IMR-90 (cell line): Measurements from ENCODE around the gene AKIRIN1. TPM values are rescaled to one million over a fixed set of nuclear protein-coding genes. Genes with fewer than 3 reads are reported as not detected.

ENCODE experiments used
- ATAC-seq: fragments of 200-7000 bp; cut with Tn5 transposase; 2 replicates; pipeline ENCODE4 v1.9.1; 2020; ENCODE audit warnings: low read depth, mild to moderate bottlenecking, moderate library complexity
- BruUV-seq: library from RNA; stranded (reverse); fragments of 400-500 nt; replicated peaks from 2 replicates; lab custom pipeline; 2021; lab: Mats Ljungman, UMichigan
- CTCF ChIA-PET: fragments of 300-600 bp; formaldehyde crosslinking; extraction: SDS; loops from one replicate; lab custom pipeline; 2021; ENCODE audit warnings: antibody characterized with exemption; lab: Yijun Ruan, JAX
- POLR2A ChIA-PET: fragments of 300-600 bp; sonication (Branson Sonifier 250); formaldehyde crosslinking; loops from one replicate; lab custom pipeline; 2022; ENCODE audit warnings: antibody characterized with exemption; ENCODE audit not compliant: unreplicated experiment; lab: Charles Lee
- DNase-seq: peaks from one replicate; pipeline ENCODE4 v3.0.0; 2013
- H2AFZ ChIP-seq: replicated peaks from 2 replicates; pipeline ENCODE3; 2013; ENCODE audit warnings: low read length, mild to moderate bottlenecking; ENCODE audit not compliant: poor library complexity
- H2AK5ac ChIP-seq: 2 replicates; pipeline ENCODE4 v1.6.1; 2013; ENCODE audit warnings: low read depth, low read length, inconsistent platforms
- H2AK9ac ChIP-seq: replicated peaks from 2 replicates; pipeline ENCODE3; 2013; ENCODE audit warnings: mild to moderate bottlenecking, low read depth, low read length, moderate library complexity; ENCODE audit not compliant: poor library complexity
- H2BK120ac ChIP-seq: 2 replicates; pipeline ENCODE4 v1.6.1; 2013; ENCODE audit warnings: low read depth, low read length, inconsistent platforms
- H2BK15ac ChIP-seq: 3 replicates; pipeline ENCODE4 v1.6.1; 2013; ENCODE audit warnings: low read depth, low read length, inconsistent platforms
- H2BK20ac ChIP-seq: 2 replicates; pipeline ENCODE4 v1.6.1; 2013; ENCODE audit warnings: low read depth, mild to moderate bottlenecking, inconsistent platforms, low read length, moderate library complexity
- H2BK5ac ChIP-seq: 2 replicates; pipeline ENCODE4 v1.6.1; 2013; ENCODE audit warnings: mild to moderate bottlenecking, low read depth, low read length, inconsistent platforms; ENCODE audit not compliant: poor library complexity, severe bottlenecking
- H3K14ac ChIP-seq: replicated peaks from 2 replicates; pipeline ENCODE4 v1.6.1; 2013; ENCODE audit warnings: low read depth, low read length, inconsistent platforms
- H3K18ac ChIP-seq: 2 replicates; pipeline ENCODE4 v1.6.1; 2013; ENCODE audit warnings: low read depth, low read length, control low read depth
- H3K23ac ChIP-seq: 2 replicates; pipeline ENCODE4 v1.6.1; 2013; ENCODE audit warnings: low read depth, low read length, inconsistent platforms
- H3K27ac ChIP-seq: 2 replicates; pipeline ENCODE4 v1.5.1; 2013; ENCODE audit warnings: mild to moderate bottlenecking, control low read depth, low read length; ENCODE audit not compliant: insufficient read depth
- H3K27me3 ChIP-seq: 2 replicates; pipeline ENCODE4 v1.6.1; 2013; ENCODE audit warnings: low read length; ENCODE audit not compliant: control insufficient read depth, insufficient read depth
- H3K36me3 ChIP-seq: 2 replicates; pipeline ENCODE4 v1.6.1; 2013; ENCODE audit warnings: low read length, mixed read lengths; ENCODE audit not compliant: control insufficient read depth, insufficient read depth
- H3K4ac ChIP-seq: 2 replicates; pipeline ENCODE4 v1.6.1; 2013; ENCODE audit warnings: low read depth, low read length, inconsistent platforms
- H3K4me1 ChIP-seq: 2 replicates; pipeline ENCODE4 v1.6.1; 2013; ENCODE audit warnings: low read length, mixed read lengths; ENCODE audit not compliant: control insufficient read depth, insufficient read depth
- H3K4me2 ChIP-seq: 2 replicates; pipeline ENCODE4 v1.6.1; 2013; ENCODE audit warnings: low read depth, mild to moderate bottlenecking, control low read depth, low read length, moderate library complexity
- H3K4me3 ChIP-seq: 2 replicates; pipeline ENCODE4 v1.5.1; 2013; ENCODE audit warnings: low read depth, mild to moderate bottlenecking, control low read depth, low read length, moderate library complexity; ENCODE audit not compliant: insufficient read depth
- H3K56ac ChIP-seq: 2 replicates; pipeline ENCODE4 v1.6.1; 2013; ENCODE audit warnings: low read length, inconsistent platforms; ENCODE audit not compliant: insufficient read depth; ENCODE audit errors: extremely low read depth
- H3K79me1 ChIP-seq, 2 experiments: 2 replicates each; pipeline ENCODE4 v1.6.1; 2013; ENCODE audit warnings: low read length in 2 of 2, inconsistent platforms in 1 of 2, low read depth in 1 of 2
- H3K9ac ChIP-seq: 2 replicates; pipeline ENCODE4 v1.6.1; 2013; ENCODE audit warnings: low read depth, low read length, control low read depth
- H3K9me1 ChIP-seq: 2 replicates; pipeline ENCODE4 v1.6.1; 2013; ENCODE audit warnings: low read length, inconsistent platforms; ENCODE audit not compliant: insufficient read depth
- H3K9me3 ChIP-seq: 2 replicates; pipeline ENCODE4 v1.6.1; 2013; ENCODE audit warnings: low read length; ENCODE audit not compliant: control insufficient read depth, insufficient read depth
- H4K20me1 ChIP-seq: 2 replicates; pipeline ENCODE4 v1.6.1; 2013; ENCODE audit warnings: low read length, inconsistent platforms; ENCODE audit not compliant: insufficient read depth
- H4K5ac ChIP-seq: 2 replicates; pipeline ENCODE4 v1.6.1; 2013; ENCODE audit warnings: mild to moderate bottlenecking, low read depth, low read length, control low read depth
- H4K8ac ChIP-seq, 2 experiments: 2 replicates each; pipeline ENCODE4 v1.6.1; 2013; ENCODE audit warnings: low read depth in 2 of 2, low read length in 2 of 2, control low read depth in 1 of 2, inconsistent platforms in 1 of 2
- H4K91ac ChIP-seq: 2 replicates; pipeline ENCODE4 v1.6.1; 2013; ENCODE audit warnings: low read depth, low read length, inconsistent platforms; ENCODE audit not compliant: insufficient read depth
- CEBPB ChIP-seq: IDR thresholded peaks from 2 replicates; pipeline ENCODE4 v1.6.1; 2012; ENCODE audit warnings: low read depth, low read length, improper control_type of control experiment
- CHD1 ChIP-seq: IDR thresholded peaks from 2 replicates; pipeline ENCODE4 v1.6.1; 2012; ENCODE audit warnings: low read depth, low read length, improper control_type of control experiment
- FOS ChIP-seq: fragments of 150-350 bp; IDR thresholded peaks from 2 replicates; pipeline ENCODE4 v1.6.1; 2016; ENCODE audit warnings: low read depth, low read length
- MAFK ChIP-seq: IDR thresholded peaks from 2 replicates; pipeline ENCODE4 v1.6.1; 2012; ENCODE audit warnings: low read depth, low read length, improper control_type of control experiment
- MAZ ChIP-seq: IDR thresholded peaks from 2 replicates; pipeline ENCODE4 v1.6.1; 2012; ENCODE audit warnings: low read depth, mild to moderate bottlenecking, low read length, improper control_type of control experiment, moderate library complexity, borderline replicate concordance
- MXI1 ChIP-seq: IDR thresholded peaks from 2 replicates; pipeline ENCODE4 v1.6.1; 2012; ENCODE audit warnings: low read depth, mild to moderate bottlenecking, low read length, moderate library complexity, borderline replicate concordance
- NFE2L2 ChIP-seq: fragments of 150-350 bp; IDR thresholded peaks from 2 replicates; pipeline ENCODE4 v1.6.1; 2016; ENCODE audit warnings: low read depth, mild to moderate bottlenecking, low read length
- POLR2A ChIP-seq: IDR thresholded peaks from 2 replicates; pipeline ENCODE4 v1.6.1; 2012; ENCODE audit warnings: mild to moderate bottlenecking, low read depth, low read length
- RAD21 ChIP-seq: IDR thresholded peaks from 2 replicates; pipeline ENCODE4 v1.6.1; 2012; ENCODE audit warnings: low read length, improper control_type of control experiment
- RCOR1 ChIP-seq: IDR thresholded peaks from 2 replicates; pipeline ENCODE4 v1.6.1; 2012; ENCODE audit warnings: mild to moderate bottlenecking, low read length, improper control_type of control experiment; ENCODE audit not compliant: insufficient replicate concordance
- SMC3 ChIP-seq: fragments of 150-350 bp; IDR thresholded peaks from 2 replicates; pipeline ENCODE4 v1.6.1; 2016; ENCODE audit warnings: low read depth, mild to moderate bottlenecking, antibody characterized with exemption, low read length, moderate library complexity
- WGBS, 2 experiments: methylation state at CpG; one replicate each; pipeline versions ENCODE4 v1.1.5 to v1.1.7; 2013; ENCODE audit warnings: missing lambda C conversion rate in 2 of 2; ENCODE audit not compliant: insufficient read length in 1 of 2; ENCODE audit errors: extremely low coverage in 2 of 2; 5-methylcytosine and 5-hydroxymethylcytosine counted together
- dilution Hi-C: fragments of 300-500 bp; cut with HindIII; formaldehyde crosslinking; loops from one replicate; pipeline ENCODE4 v1.14.3; 2018; ENCODE audit warnings: low sequenced_read_pairs; ENCODE audit not compliant: unreplicated experiment
- in situ Hi-C: fragments of 300-500 bp; cut with MboI; formaldehyde crosslinking; loops from 3 replicates; pipeline ENCODE4 v1.14.3; 2019; ENCODE audit warnings: low sequenced_read_pairs, inconsistent platforms, mixed read lengths
- intact Hi-C: fragments of 100-400 bp; cut with micrococcal nuclease; formaldehyde crosslinking; loops from 2 replicates; pipeline ENCODE4 v1.10.0; 2022
- polyA plus RNA-seq, 3 experiments: library from polyadenylated mRNA; depleted of rRNA; stranded (reverse); fragments of >200 nt; gene quantifications; 2 replicates each; pipeline ENCODE4 v1.2.3, GENCODE V29; 2012; ENCODE audit warnings: low replicate concordance in 1 of 3
- total RNA-seq: library from RNA; depleted of rRNA; stranded (reverse); fragments of >200 nt; gene quantifications from 2 replicates; pipeline ENCODE4 v1.2.3, GENCODE V29; 2012
- TF ChIP-seq, protein P1 (sequence below): fragments of 150-350 bp; IDR thresholded peaks from 2 replicates; pipeline ENCODE4 v1.6.1; 2017; ENCODE audit warnings: mild to moderate bottlenecking, antibody characterized with exemption, low read length, low read depth
- TF ChIP-seq, protein P2 (sequence below): conservative IDR thresholded peaks from 2 replicates; pipeline ENCODE4 v1.5.1; 2012; ENCODE audit warnings: mild to moderate bottlenecking, low read depth, low read length, improper control_type of control experiment
- TF ChIP-seq, protein P3 (sequence below): fragments of 150-350 bp; IDR thresholded peaks from 2 replicates; pipeline ENCODE4 v1.6.1; 2016; ENCODE audit warnings: low read depth, mild to moderate bottlenecking, low read length, moderate library complexity, borderline replicate concordance

The AKIRIN1 gene
- total and polyA plus RNA-seq, 2 of the 4 experiments (the other 2 are of a cell fraction) = 42.5 to 44.2 TPM

DNA sequence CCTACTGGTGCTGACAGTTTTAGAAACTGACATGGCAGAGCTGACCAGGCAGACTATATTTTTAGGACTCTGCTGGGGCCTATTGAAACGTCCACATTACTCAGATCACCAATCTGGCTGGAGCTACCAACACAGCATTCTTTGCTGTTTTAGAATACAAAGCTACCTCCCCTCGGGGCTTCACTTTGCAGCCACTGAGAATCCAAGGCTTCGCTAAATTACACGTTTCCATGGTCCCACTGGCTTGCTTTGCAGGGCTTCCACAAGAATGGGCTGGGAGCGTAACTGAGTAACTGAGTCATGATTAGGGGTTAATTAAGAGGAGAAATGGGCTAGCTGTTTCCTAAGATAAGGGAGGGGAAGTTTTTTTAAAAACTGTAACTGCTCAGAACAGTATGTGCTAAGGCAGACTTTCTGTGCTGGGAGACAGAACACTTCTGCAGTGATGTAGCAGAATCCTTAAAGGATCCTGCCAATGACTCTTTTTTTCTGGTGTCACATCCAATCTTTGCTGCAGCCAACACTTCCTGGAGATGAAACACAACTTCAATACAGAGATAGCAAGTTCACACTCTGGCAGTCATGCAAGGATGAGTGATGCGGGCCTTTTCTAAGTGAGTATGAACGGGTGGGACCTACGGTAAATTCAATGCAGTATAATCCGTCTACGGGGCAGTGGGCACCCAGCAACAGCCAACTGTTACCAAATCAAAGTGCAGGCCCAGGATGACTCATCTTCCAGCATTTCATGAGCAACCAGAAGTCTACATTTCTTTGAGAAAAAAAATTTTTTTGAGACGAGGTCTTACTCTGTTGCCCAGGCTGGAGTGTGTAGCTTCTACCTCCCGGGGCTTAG lies 56.5 kb downstream of the AKIRIN1 start:
- H3K9ac ChIP-seq = no peak overlapping the region
- peak overlapping the region; percentile 41; the same call in 1 of the 2 replicates for H3K4me2 ChIP-seq
- H3K27me3 ChIP-seq = no peaks in the 10 kb centered on the region
- no peak overlapping the region for H3K56ac ChIP-seq
- H2AFZ ChIP-seq = peak overlapping the region; percentile 35
- intact Hi-C loops = no loop called here
- H2AK5ac ChIP-seq = no peak overlapping the region
- dilution Hi-C loops = no loop called here
- peaks cover 14% of the 10 kb centered on the region for H3K36me3 ChIP-seq
- no peak overlapping the region for H3K4me3 ChIP-seq
- H3K9me1 ChIP-seq = peaks cover 12% of the 10 kb centered on the region
- H4K91ac ChIP-seq = no peak overlapping the region
- H3K14ac ChIP-seq = 0 out of 2 replicates have a peak overlapping the region, but pooled peaks have one; percentile 28
- H2BK15ac ChIP-seq = no peak overlapping the region
- H2BK5ac ChIP-seq = no peak overlapping the region
- no peaks in the 10 kb centered on the region for H3K79me1 ChIP-seq
- no peak overlapping the region for H3K4ac ChIP-seq
- BruUV-seq = no TSS peak
- no peak overlapping the region for H2AK9ac ChIP-seq
- peak overlapping the region; percentile 29; the same call in 1 of the 2 replicates for H3K27ac ChIP-seq
- H4K8ac ChIP-seq = no peak overlapping the region
- POLR2A ChIA-PET = no interaction called here
- H4K20me1 ChIP-seq = no peaks in the 10 kb centered on the region
- ATAC-seq (peak; percentile 85), DNase-seq (peak; percentile 87)
- WGBS, 2 experiments = 40% methylated on average over 2 of the region's 12 CpGs; no CpG with 5 or more reads in 1 of the 2 experiments
- no peaks in the 10 kb centered on the region for H3K9me3 ChIP-seq
- H3K18ac ChIP-seq = no peak overlapping the region
- H3K4me1 ChIP-seq = no peaks in the 10 kb centered on the region; the same call in 1 of the 2 replicates
- H3K23ac ChIP-seq = no peak overlapping the region
- no peak overlapping the region for H2BK120ac ChIP-seq
- in situ Hi-C loops = no loop called here
- CTCF ChIA-PET = no interaction called here
- no peak overlapping the region for H4K5ac ChIP-seq
- H2BK20ac ChIP-seq = no peak overlapping the region
- TF ChIP-seq, protein P1, sequence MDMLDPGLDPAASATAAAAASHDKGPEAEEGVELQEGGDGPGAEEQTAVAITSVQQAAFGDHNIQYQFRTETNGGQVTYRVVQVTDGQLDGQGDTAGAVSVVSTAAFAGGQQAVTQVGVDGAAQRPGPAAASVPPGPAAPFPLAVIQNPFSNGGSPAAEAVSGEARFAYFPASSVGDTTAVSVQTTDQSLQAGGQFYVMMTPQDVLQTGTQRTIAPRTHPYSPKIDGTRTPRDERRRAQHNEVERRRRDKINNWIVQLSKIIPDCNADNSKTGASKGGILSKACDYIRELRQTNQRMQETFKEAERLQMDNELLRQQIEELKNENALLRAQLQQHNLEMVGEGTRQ = no peak
- TF ChIP-seq FOS (peak; percentile 88), POLR2A (no peak), CHD1 (no peak), MAFK (no peak), CEBPB (peak; percentile 66), MAZ (no peak), RAD21 (no peak), RCOR1 (no peak), MXI1 (no peak), SMC3 (no peak), NFE2L2 (peak; percentile 19; the same call in 1 of the 2 replicates)
- TF ChIP-seq, protein P2, sequence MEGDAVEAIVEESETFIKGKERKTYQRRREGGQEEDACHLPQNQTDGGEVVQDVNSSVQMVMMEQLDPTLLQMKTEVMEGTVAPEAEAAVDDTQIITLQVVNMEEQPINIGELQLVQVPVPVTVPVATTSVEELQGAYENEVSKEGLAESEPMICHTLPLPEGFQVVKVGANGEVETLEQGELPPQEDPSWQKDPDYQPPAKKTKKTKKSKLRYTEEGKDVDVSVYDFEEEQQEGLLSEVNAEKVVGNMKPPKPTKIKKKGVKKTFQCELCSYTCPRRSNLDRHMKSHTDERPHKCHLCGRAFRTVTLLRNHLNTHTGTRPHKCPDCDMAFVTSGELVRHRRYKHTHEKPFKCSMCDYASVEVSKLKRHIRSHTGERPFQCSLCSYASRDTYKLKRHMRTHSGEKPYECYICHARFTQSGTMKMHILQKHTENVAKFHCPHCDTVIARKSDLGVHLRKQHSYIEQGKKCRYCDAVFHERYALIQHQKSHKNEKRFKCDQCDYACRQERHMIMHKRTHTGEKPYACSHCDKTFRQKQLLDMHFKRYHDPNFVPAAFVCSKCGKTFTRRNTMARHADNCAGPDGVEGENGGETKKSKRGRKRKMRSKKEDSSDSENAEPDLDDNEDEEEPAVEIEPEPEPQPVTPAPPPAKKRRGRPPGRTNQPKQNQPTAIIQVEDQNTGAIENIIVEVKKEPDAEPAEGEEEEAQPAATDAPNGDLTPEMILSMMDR = no peak
- TF ChIP-seq, protein P3, sequence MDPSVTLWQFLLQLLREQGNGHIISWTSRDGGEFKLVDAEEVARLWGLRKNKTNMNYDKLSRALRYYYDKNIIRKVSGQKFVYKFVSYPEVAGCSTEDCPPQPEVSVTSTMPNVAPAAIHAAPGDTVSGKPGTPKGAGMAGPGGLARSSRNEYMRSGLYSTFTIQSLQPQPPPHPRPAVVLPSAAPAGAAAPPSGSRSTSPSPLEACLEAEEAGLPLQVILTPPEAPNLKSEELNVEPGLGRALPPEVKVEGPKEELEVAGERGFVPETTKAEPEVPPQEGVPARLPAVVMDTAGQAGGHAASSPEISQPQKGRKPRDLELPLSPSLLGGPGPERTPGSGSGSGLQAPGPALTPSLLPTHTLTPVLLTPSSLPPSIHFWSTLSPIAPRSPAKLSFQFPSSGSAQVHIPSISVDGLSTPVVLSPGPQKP = no peak
